ENCODE data around the gene VAMP2.
A peak's percentile ranks its signal among the peaks of the same experiment; 100 is the strongest.

GRCh38 chr17:8119581-8120519, 42.9 kb downstream of the VAMP2 start:
- TF ChIP-seq KDM1A (IDR thresholded peaks at IDR 0.05; ENCODE audit: borderline replicate concordance) (no peak), ZNF24 (IDR thresholded peaks at IDR 0.05) (peak; percentile 99), REST (IDR thresholded peaks at IDR 0.05; ENCODE audit: low read depth, low read length) (no peak), CTCF (IDR thresholded peaks at IDR 0.05 in 2 of 3, conservative IDR thresholded peaks at IDR 0.05 in 1 of 3; ENCODE audit: control insufficient read depth in 2 of 3, extremely low read depth in 1 of 3, insufficient read depth in 1 of 3, low read depth in 3 of 3, low read length in 3 of 3) (no peak), JUND (IDR thresholded peaks at IDR 0.05; ENCODE audit: low read depth, low read length) (no peak), POLR2A (IDR thresholded peaks at IDR 0.05; ENCODE audit: low read depth, low read length) (no peak), CUX1 (IDR thresholded peaks at IDR 0.05; ENCODE audit: insufficient replicate concordance, low read depth, low read length) (no peak), NR2C2 (IDR thresholded peaks at IDR 0.05; ENCODE audit: borderline replicate concordance, control insufficient read depth, insufficient read length, low read depth) (no peak), PAX8 (IDR thresholded peaks at IDR 0.05) (no peak), YY1 (IDR thresholded peaks at IDR 0.05; ENCODE audit: low read depth, low read length) (peak; percentile 74)

Measured in GM12878 (cell line).